A673 (cell line): Measurements from ENCODE around the gene SNED1. TPM values are rescaled to one million over a fixed set of nuclear protein-coding genes. Genes with fewer than 3 reads are reported as not detected.

Experiments
- BruUV-seq: library from RNA; stranded (reverse); fragments of 400-500 nt; replicated peaks from 2 replicates; lab custom pipeline; 2021; lab: Mats Ljungman, UMichigan
- CTCF ChIA-PET: fragments of 300-600 bp; sonication (Branson Sonifier 250); formaldehyde crosslinking; loops from one replicate; lab custom pipeline; 2022; ENCODE audit warnings: antibody characterized with exemption; lab: Charles Lee
- POLR2A ChIA-PET: fragments of 300-600 bp; sonication (Branson Sonifier 250); formaldehyde crosslinking; loops from one replicate; lab custom pipeline; 2022; ENCODE audit warnings: antibody characterized with exemption; ENCODE audit not compliant: low non-redundant PET; lab: Charles Lee
- DNase-seq: peaks from one replicate; pipeline ENCODE4 v3.0.0-alpha.2; 2015; ENCODE audit warnings: low spot score
- H3K27ac ChIP-seq: fragments of 200-600 bp; sonication (generic); 2 replicates; pipeline ENCODE4 v1.5.1; 2016; ENCODE audit warnings: mixed run types, low read depth, mild to moderate bottlenecking, mixed read lengths, antibody characterized with exemption, low read length; ENCODE audit not compliant: poor library complexity, severe bottlenecking
- H3K27me3 ChIP-seq: fragments of 200-600 bp; sonication (generic); replicated peaks from 2 replicates; pipeline ENCODE4 v1.6.1; 2017; ENCODE audit warnings: mixed run types, low read depth, mild to moderate bottlenecking, mixed read lengths, antibody characterized with exemption, low read length; ENCODE audit not compliant: insufficient read depth, poor library complexity
- H3K36me3 ChIP-seq: fragments of 200-600 bp; sonication (generic); 2 replicates; pipeline ENCODE4 v1.6.1; 2016; ENCODE audit warnings: mixed run types, mild to moderate bottlenecking, mixed read lengths, antibody characterized with exemption, low read length; ENCODE audit not compliant: insufficient read depth, poor library complexity, severe bottlenecking
- H3K4me1 ChIP-seq: fragments of 200-600 bp; sonication (generic); 2 replicates; pipeline ENCODE4 v1.6.1; 2017; ENCODE audit warnings: mixed run types, mild to moderate bottlenecking, mixed read lengths, antibody characterized with exemption, low read length; ENCODE audit not compliant: insufficient read depth, poor library complexity, severe bottlenecking
- H3K4me3 ChIP-seq: fragments of 200-600 bp; sonication (generic); 2 replicates; pipeline ENCODE4 v1.5.1; 2016; ENCODE audit warnings: low read depth, mixed run types, mild to moderate bottlenecking, mixed read lengths, low read length; ENCODE audit not compliant: poor library complexity, severe bottlenecking
- H3K9me3 ChIP-seq: fragments of 200-600 bp; sonication (generic); 2 replicates; pipeline ENCODE4 v1.6.1; 2016; ENCODE audit warnings: mixed run types, low read depth, mild to moderate bottlenecking, mixed read lengths, antibody characterized with exemption, low read length; ENCODE audit not compliant: poor library complexity, severe bottlenecking
- CTCF ChIP-seq: fragments of 300-800, 200-600 bp; sonication (generic); conservative IDR thresholded peaks from 2 replicates; pipeline ENCODE4 v1.5.1; 2017; ENCODE audit warnings: low read depth, mild to moderate bottlenecking, antibody characterized with exemption, low read length, moderate library complexity, mixed read lengths
- EZH2 ChIP-seq: fragments of 200-600 bp; sonication (generic); IDR thresholded peaks from 2 replicates; pipeline ENCODE4 v1.6.1; 2017; ENCODE audit warnings: borderline replicate concordance, low read depth, mild to moderate bottlenecking, mixed read lengths, antibody characterized with exemption, low read length; ENCODE audit not compliant: poor library complexity, severe bottlenecking
- intact Hi-C: fragments of 100-400 bp; cut with micrococcal nuclease; formaldehyde crosslinking; loops from one replicate; pipeline ENCODE4 v1.10.0; 2022; ENCODE audit not compliant: unreplicated experiment
- total RNA-seq: library from RNA; stranded (reverse); gene quantifications from 2 replicates; pipeline ENCODE4 v1.2.3, GENCODE V29; 2021

SNED1 gene
- total RNA-seq, 1 experiment from 2014 or later = 3.0 TPM

GRCh38 chr2:241081190-241081642 lies 82.8 kb downstream of the SNED1 start:
- intact Hi-C loops = no loop called here
- Histone ChIP-seq H3K36me3 (peaks cover 1% of the 10 kb centered on the region), H3K4me1 (no peaks in the 10 kb centered on the region), H3K27ac (no peak overlapping the region), H3K9me3 (no peaks in the 10 kb centered on the region), H3K4me3 (no peak overlapping the region), H3K27me3 (no peaks in the 10 kb centered on the region)
- no TSS peak for BruUV-seq
- CTCF ChIA-PET = no interaction called here
- POLR2A ChIA-PET = no interaction called here
- TF ChIP-seq CTCF = no peak
- no peak for TF ChIP-seq EZH2
- no peak for DNase-seq

GRCh38 chr2:241081643-241082340 lies 83.4 kb downstream of the SNED1 start:
- H3K4me3 ChIP-seq = no peak overlapping the region
- no peaks in the 10 kb centered on the region for H3K4me1 ChIP-seq
- no TSS peak for BruUV-seq
- CTCF ChIA-PET = no interaction called here
- TF ChIP-seq CTCF (no peak), EZH2 (no peak)
- no peaks in the 10 kb centered on the region for H3K27me3 ChIP-seq
- POLR2A ChIA-PET = no interaction called here
- no peaks in the 10 kb centered on the region for H3K9me3 ChIP-seq
- intact Hi-C loops = no loop called here
- no peak for DNase-seq
- no peak overlapping the region for H3K27ac ChIP-seq
- H3K36me3 ChIP-seq = peaks cover 7% of the 10 kb centered on the region

- no peak for DNase-seq
- intact Hi-C loops = no loop called here
- H3K4me1 ChIP-seq = no peaks in the 10 kb centered on the region
- H3K4me3 ChIP-seq = no peak overlapping the region
- no peaks in the 10 kb centered on the region for H3K9me3 ChIP-seq
- no peak overlapping the region for H3K27ac ChIP-seq
- H3K36me3 ChIP-seq = peaks cover 12% of the 10 kb centered on the region
- no peaks in the 10 kb centered on the region for H3K27me3 ChIP-seq
- TF ChIP-seq CTCF (no peak), EZH2 (no peak)
- ChIA-PET POLR2A (no interaction called here), CTCF (no interaction called here)
- no TSS peak for BruUV-seq
These were observed 84.1 kb downstream of the SNED1 start for GRCh38 chr2:241082341-241083090.
